ENCODE measurements around the gene MYO9B.

DNA sequence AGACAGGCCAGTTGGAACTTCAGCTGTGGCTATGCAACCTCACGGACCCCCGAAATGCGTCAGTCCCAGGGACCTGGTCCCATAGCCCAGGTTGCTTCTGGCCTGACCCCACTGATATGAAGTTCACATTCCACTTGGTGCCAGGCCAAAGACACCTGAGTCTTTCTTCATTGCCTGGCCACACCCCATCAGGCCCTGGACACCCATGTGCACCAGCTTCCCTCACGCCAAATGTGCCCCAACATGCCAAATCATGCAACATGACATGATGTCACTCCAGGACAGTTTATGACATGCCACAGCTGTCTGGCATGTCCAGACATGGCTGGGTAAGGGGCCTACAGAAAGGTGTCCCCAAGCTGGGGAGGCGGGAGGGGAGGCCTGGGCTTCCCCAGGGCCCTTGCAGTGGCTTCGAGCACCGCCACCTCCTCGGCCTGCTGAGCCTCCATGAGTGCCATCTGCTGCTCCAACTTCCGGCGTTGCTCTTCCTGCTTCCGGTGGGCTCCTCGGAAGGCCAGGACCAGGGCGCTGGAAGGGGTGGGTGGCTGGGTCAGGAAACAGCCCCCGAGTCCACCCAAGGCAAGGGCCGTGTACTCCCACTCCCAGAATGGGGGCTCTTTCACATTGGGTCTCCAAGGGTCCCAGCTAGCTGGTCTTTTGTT is 174.4 kb downstream of the MYO9B start:
- TF ChIP-seq MIER3 (CRISPR knock-in tag; IDR thresholded peaks at IDR 0.05; ENCODE audit: borderline replicate concordance) = no peak
- TF ChIP-seq EED (CRISPR knock-in tag; IDR thresholded peaks at IDR 0.05) = no peak
- no peak for TF ChIP-seq SALL2 (CRISPR knock-in tag; IDR thresholded peaks at IDR 0.05)
- no peak for TF ChIP-seq HOXA3 (CRISPR knock-in tag; IDR thresholded peaks at IDR 0.05)
- TF ChIP-seq CREM (IDR thresholded peaks at IDR 0.05) = no peak
- TF ChIP-seq CREM (CRISPR knock-in tag; IDR thresholded peaks at IDR 0.05) = no peak
- TF ChIP-seq, protein P1, sequence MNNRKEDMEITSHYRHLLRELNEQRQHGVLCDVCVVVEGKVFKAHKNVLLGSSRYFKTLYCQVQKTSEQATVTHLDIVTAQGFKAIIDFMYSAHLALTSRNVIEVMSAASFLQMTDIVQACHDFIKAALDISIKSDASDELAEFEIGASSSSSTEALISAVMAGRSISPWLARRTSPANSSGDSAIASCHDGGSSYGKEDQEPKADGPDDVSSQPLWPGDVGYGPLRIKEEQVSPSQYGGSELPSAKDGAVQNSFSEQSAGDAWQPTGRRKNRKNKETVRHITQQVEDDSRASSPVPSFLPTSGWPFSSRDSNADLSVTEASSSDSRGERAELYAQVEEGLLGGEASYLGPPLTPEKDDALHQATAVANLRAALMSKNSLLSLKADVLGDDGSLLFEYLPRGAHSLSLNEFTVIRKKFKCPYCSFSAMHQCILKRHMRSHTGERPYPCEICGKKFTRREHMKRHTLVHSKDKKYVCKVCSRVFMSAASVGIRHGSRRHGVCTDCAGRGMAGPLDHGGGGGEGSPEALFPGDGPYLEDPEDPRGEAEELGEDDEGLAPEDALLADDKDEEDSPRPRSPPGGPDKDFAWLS (CRISPR knock-in tag; IDR thresholded peaks at IDR 0.05; ENCODE audit: borderline replicate concordance) = no peak
- no peak for TF ChIP-seq IRF9 (CRISPR knock-in tag; IDR thresholded peaks at IDR 0.05; ENCODE audit: borderline replicate concordance)
- no peak for TF ChIP-seq POLR2A (IDR thresholded peaks at IDR 0.05; ENCODE audit: insufficient read depth in 1 of 2, low read depth in 2 of 2, low read length in 2 of 2)
- no peak for TF ChIP-seq ZNF546 (CRISPR knock-in tag; conservative IDR thresholded peaks at IDR 0.05)
- TF ChIP-seq MZF1 (CRISPR knock-in tag; IDR thresholded peaks at IDR 0.05; ENCODE audit: borderline replicate concordance) = no peak
- TF ChIP-seq TAF1 (CRISPR knock-in tag; IDR thresholded peaks at IDR 0.05) = no peak
- TF ChIP-seq TOE1 (CRISPR knock-in tag; IDR thresholded peaks at IDR 0.05) = no peak
